Gastroesophageal sphincter (tissue), 3 donors: ENCODE results near the gene SLC29A3.

ENCODE experiments used
- CTCF ChIP-seq, 4 experiments: fragments of 200-600 bp in 2 of 4; fragments of 450-650 bp in 2 of 4; sonication (generic) in 1 of 4; IDR thresholded peaks; one replicate each; pipeline ENCODE4 v1.5.1; 2017 to 2019; ENCODE audit warnings: antibody characterized with exemption in 4 of 4, mild to moderate bottlenecking in 2 of 4, moderate library complexity in 2 of 4
- EP300 ChIP-seq: sonication (generic); formaldehyde crosslinking; IDR thresholded peaks from one replicate; pipeline ENCODE4 v1.6.1; 2017; ENCODE audit warnings: antibody characterized with exemption, mild to moderate bottlenecking
- POLR2A ChIP-seq, 2 donors: fragments of 450-650 bp; IDR thresholded peaks; one replicate each; pipeline ENCODE4 v1.6.1; 2017; ENCODE audit warnings: antibody characterized with exemption in 2 of 2, mild to moderate bottlenecking in 2 of 2, moderate library complexity in 1 of 2

DNA sequence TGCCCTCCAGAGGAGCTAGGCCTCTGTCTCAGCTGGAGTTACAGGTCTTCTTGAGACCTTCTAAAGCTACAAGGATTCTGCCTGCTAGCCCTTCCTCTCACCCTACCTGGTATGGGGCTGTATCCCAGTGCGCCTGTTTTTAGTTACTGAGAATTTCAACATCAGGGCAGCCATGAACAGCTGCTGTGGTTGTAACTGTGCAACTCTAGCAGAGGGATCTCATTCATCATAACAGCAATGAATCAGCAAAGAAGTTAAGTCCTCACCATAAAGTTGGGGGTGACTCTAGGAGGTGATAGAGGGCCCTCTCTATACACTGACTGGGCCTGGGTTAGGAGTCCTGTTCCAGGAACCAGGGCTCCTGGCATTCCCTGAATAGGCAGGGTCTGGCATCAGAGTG is 63.7 kb downstream of the SLC29A3 start:
- TF ChIP-seq CTCF (IDR thresholded peaks at IDR 0.05) (no peak), POLR2A (IDR thresholded peaks at IDR 0.05) (no peak), EP300 (no peak)
